HG03103 (cell line): ENCODE measurements around the gene SART1.
"Not testable (repeated sequence)": the region's sequence is repeated elsewhere in the genome, so short reads cannot be mapped to it uniquely, and the experiment has no call there.

ENCODE experiments used
- ATAC-seq: cut with Tn5 transposase; IDR thresholded peaks from one replicate; pipeline ENCODE4 v1.9.1; 2021; ENCODE audit warnings: low read depth; ENCODE audit not compliant: unreplicated experiment

SART1 gene

DNA sequence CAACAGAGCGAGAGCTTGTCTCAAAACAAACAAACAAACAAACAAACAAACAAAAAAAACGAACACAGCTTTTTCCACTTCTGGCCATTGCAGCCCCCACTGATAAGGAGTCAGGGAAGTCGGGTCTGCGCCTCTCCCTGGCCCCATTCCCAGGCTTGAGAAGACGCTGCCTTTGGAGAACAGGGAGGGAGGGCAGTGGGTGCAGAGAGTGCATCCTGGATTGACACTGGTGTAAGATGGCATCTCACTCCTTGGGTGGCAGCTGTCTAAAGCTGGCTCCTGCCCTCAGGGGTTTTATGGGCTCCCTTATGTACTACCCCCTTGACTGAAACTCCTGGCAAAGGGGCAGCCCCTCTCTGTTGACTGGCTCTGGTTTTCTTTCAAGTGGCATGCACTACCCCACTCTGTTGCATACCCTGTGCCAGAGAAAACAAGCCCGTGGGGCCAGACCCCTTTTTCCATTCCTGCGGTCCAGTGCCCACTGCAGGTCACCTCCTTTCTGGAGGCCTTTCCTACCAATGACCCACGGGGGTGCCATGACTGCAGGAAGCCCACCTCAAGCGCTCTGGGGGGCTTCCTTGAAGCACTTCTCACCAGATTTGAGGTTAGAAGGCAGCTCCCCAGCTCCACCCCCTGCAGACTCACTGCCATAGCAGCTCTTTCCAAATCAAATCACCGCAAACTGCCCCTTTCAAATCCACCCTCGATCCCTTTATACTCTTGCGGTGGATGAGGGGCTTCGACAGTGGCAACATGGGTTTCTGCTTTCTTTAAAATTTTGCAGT lies 29.6 kb upstream of the SART1 start:
- ATAC-seq: no peak

DNA sequence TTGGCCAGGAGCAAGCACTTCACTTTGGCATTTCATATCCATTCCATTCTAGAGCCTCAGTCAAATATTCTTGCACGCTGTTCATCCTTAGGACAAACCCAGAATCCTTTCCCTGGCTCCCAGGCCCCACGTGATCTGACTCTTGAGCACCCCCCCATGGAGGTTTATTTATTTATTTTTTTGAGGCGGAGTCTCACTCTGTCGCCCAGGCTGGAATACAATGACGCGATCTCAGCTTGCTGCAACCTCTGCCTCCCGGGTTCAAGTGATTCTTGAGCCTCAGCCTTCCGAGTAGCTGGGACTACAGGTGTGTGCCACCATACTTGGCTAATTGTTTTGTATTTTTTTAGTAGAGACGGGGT lies 29.0 kb upstream of the SART1 start:
- ATAC-seq: no peak

DNA sequence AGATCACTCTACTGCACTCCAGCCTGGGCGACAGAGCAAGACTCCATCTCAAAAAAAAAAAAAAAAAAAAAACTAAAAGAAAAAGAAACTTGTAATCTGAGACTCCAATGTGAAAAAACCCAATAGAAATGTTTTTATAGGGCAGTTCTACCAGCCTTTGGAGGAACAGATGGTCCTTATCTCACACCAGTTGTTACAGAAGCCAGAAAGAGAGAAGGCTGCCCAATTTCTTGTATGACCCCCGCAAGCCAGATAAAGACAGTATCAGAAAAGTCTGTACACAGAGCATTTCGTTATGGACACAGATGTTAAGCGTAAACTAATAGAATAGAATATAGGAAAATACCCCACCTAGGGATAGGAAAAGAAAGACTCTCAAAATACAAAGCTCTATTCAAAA lies 27.5 kb upstream of the SART1 start:
- ATAC-seq: no peak

DNA sequence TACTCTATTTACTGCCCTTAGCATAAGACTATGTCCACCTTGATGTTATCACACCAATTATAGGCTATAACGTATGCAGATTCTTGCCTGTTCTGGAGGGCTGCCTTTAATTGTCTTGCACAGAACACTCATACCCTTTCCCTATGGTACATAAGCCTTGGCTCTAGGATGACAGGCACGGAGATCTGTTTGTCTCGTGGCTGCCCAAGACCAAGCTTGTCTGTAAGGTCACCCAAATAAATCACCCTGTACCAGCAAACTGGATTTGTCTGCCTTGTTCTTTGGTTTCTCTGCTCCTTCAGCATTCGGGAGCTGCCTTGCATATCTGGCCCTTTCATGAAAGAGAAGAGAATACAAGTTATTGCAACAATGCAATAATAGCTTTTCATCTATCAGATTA lies 23.8 kb upstream of the SART1 start:
- no peak for ATAC-seq

DNA sequence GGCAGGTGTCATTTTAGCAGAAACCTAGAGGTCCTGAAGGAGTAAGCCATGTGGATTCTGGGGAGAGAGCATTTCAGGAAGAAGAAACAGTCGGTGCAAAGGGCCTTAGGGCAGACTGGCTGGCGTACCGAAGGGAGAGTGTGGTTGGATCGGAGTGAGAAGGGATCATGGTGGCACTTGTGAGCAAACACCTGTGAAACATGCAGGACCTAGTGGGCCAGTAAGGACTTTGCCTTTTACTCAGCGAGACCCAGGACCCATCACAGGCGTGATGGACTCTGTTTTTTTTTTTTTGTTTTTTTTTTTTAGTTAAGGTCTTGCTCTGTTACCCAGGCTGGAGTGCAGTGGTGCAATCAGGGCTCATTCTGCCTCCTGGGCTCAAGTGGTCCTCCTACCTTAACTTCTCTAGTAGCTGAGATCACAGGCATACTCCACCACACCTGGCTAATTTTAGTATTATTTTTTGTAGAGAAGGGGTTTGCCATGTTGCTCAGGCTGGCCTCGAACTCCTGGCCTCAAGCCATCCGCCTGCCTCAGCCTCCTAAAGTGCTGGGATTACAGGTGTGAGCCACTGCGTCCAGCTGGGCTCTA lies 19.7 kb upstream of the SART1 start:
- no peak for ATAC-seq

DNA sequence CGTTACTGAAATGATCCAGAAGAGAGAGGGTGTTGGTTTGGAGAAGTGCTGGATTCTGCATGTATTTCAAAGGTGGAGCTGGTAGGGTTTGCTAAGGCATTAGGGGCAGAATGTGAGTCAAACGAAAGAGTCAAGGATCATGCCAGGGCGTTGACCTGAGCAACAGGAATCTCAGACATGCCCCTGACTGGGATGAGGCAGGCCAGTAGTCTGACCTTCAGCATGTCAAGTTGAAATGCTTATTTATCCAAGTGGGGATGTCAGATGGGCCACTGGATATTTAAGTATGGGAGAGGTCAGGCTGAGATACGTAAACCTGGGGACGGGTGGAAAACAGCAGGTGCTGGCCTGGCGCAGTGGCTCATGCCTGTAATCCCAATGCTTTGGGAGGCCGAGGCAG lies 19.0 kb upstream of the SART1 start:
- ATAC-seq: no peak

DNA sequence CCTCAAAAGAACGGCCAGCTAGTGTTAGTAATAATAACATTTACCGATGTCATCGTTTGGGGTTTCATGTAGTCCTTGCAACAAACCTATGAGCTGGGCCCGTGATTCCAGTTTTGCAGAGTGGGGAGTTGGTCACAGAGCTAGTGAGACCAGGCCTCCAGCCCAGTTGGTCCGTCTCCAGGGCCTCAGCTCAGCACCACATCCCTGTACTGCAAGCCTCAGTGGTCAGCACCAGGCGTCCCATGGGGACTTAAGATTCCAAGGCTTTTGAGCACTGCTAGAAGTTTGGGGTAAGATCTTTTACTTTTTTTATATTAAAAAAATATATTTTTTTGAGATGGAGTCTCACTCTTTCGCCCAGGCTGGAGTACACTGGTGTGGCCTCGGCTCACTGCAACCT lies 17.3 kb upstream of the SART1 start:
- ATAC-seq: no peak

DNA sequence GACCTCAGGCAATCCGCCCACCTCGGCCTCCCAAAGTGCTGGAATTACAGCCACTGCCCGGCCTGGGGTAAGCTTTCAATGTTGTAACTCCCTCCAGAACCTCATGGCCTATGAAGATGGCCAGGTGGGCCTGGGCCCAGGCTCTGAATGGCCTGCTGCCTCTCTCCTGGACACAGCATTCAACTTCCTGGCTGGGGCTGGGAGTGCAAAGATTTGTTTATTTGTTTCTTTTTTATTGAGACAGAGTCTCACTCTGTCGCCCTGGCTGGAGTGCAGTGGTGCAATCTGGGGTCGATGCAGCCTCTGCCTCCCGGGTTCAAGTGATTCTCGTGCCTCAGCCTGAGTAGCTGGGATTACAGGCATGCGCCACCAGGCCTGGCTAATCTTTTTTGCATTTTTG lies 16.8 kb upstream of the SART1 start:
- no peak for ATAC-seq

DNA sequence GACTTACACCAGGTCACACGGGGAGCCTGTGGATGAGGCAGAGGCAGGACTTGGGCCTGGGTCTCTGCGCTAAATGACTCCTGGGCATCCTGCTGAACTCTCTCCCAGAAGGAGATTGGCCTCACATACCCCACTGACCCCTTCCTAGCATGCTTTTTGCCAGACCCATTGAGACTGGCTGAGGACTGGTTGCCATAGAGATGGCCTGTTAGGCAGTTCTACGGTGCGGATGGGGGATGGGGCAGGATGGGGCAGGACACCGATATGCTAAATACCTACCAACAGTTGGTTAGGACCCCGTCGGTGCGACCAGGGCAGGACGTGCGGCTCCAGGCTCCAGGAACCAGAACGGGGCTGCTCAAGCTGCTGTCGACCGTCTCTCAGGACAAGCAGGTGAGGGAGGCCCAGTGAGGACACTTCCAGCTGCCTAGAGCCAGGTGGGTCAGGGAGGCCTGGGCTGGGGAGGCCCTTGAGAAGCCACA lies 16.1 kb upstream of the SART1 start, which contains the start of gene TSGA10IP:
Gene TSGA10IP (plus strand): TSS at position 51 of the 482 bp plus-strand sequence. CDS start 196 bp downstream, at position 247.
- ATAC-seq: no peak

DNA sequence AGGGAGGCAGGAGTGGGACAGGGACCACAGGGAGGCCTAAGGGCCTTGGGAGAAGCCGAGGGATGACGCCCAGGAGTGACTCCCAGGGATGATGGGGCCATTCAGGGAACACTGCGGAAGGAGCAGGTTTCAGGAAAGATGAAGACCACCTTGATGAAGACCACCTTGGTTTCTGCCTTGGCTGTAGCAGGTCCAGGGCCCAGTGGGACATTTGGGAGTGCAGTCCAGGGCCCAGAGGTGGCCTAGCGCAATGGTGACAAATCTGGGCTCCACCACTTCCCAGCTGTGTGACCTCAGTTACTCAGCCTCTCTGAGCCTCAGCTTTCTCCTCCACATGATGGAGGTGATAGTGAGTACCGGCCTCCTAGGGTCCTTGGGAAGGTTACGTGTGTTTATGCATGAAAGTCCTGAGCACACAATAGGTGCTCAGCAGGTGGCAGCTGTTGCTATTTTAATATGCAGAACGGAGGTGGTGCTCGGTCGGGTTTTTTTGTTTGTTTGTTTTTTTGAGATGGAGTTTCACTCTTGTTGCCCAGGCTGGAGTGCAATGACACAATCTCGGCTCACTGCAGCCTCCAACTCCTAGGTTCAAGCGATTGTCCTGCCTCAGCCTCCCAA lies 15.5 kb upstream of the SART1 start:
- no peak for ATAC-seq

DNA sequence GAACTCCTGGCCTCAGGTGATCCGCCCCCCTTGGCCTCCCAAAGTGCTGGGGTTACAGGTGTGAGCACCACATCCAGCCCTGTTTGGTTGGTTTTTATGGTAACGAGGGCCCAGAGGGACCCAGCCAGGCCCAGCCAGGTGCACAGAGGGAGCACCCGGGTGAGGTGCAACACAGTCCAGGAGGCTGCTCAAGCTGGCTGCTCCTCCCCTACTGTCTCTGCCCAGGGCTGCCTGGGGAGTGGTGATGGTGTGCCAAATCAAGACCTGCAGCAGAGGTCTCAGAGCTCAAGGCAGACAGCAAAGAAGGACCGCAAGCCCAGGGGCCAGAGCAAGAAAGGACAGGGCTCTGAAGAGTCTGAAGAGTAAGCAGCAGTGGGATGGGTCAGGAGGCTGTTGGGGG lies 14.9 kb upstream of the SART1 start:
- no peak for ATAC-seq

DNA sequence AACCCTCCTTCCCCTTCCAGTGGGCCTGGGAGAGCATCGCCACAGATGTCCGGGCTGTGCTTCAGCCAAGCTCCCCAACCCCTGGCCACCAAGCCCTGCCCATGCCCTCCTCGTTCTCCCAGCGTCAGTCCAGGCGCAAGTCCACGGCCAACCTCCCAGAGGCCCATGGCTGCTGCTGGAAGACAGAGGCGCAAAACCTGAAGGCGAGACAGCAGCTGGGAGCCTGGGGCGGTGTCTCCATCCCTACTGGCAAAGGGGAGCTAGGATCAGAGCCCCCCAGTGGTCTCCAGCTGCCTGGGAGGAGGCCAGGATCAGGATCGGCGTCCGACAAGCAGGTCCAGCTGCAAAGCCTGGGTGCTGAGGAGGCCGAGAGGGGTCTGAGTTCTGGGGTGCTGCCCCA lies 14.4 kb upstream of the SART1 start:
- ATAC-seq: no peak

DNA sequence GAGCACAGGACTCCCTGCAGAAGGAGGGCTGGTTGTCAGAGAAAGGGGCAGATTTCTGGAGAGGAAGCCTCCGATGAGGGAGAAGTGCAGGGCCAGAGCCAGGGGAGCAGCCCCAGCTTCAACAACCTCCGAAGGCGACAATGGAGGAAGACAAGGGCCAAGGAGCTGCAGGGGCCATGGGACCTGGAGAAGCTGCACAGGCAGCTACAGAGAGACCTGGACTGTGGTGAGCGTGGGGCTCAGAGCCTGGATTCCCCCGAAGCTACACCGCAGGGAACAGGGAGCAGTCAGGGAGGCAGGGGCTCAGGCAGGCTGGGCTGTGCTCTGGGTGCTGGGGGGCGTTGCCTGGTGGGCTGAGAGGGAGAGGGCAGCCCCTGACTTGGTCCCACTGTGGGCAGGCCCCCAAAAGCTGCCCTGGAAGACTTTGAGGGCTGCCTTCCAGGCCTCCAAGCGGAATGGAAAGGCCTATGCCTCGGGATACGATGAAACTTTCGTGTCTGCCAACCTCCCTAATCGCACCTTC lies 13.9 kb upstream of the SART1 start:
- no peak for ATAC-seq

DNA sequence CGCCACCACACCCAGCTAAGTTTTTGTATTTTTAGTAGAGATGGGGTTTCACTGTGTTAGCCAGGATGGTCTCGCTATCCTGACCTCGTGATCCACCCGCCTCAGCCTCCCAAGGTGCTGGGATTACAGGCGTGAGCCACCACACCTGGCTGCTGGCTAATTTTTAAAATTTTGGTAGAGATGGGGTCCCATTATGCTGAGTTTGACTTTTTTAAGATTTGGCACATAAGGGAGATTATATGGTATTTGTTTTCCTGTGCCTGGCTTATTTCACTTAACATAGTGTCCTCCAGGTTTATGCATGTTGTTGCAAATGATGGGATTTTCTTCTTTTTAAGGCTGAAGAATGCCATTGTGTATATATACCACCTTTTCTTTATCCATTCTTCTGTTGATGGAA lies 10.8 kb upstream of the SART1 start:
- not testable (repeated sequence) for ATAC-seq

DNA sequence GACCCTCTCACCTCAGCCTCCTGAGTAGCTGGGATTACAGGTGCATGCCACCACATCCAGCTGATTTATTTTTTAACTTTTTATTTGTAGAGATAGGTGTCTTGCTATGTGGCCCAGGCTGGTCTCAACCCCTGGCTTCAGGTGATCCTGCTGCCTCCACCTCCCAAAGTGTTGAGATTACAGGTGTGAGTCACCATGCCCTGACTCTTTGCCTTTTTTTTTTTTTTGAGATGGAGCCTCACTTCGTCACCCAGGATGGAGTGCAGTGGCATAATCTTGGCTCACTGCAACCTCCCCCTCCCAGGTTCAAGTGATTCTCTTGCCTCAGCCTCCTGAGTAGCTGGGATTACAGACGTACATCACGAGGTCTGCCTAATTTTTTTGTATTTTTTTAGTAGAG lies 9.9 kb upstream of the SART1 start:
- not testable (repeated sequence) for ATAC-seq

DNA sequence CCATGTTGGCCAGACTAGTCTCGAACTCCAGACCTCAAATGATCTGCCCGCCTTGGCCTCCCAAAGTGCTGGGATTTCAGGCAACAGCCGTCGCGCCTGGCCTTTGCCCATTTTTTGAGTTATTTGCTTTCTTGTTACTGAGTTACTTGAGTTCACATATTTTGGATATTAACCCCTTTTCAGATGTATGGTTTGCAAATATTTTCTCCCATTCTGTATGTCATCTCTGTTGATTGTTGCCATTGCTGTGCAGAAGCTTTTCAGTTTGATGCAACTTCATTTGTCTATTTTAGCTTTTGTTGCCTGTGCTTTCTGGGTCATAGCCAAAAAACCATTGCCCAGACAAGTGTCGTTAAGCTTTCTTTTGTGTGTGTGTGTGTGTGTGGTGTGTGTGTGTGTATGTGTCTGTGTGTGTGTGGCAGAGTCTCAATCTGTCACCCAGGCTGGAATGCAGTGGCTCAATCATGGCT lies 9.4 kb upstream of the SART1 start:
- no peak for ATAC-seq

DNA sequence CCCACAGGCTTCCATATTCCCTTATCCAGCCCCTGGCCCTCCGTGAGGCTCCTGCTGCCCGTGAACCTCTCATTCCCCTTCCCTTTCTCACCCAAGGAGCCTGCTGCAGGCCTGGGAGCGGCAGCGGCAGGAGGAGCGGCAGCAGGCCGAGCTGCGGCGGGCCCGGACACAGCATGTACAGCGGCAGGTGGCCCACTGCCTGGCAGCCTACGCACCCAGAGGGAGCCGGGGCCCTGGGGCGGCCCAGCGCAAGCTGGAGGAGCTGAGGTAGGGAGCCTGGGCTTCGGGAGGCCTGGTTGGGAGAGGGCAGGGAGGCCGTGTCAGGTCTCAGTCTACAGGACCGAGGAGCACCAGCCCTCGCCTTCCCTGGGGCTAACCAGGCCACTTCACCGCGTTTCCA lies 8.1 kb upstream of the SART1 start:
- ATAC-seq: no peak

DNA sequence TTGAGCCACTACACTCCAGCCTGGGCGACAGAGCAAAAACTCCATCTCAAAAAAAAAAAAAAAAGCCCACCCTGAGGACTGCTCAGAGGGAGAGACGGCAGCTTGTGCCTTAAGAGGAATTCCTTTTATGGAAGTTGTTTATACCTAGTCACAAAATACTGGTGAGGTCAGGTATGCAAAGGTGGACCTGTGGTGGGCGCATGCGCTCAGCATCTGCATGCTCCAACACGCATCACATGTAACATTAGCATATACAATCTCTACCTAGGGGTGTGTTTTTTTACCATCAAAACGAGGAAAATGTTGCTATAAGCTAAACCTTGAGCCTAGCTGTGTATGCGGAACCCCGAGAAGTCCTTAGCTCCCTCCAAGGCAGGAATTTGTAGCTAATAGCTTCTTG lies 6.8 kb upstream of the SART1 start:
- ATAC-seq: no peak

DNA sequence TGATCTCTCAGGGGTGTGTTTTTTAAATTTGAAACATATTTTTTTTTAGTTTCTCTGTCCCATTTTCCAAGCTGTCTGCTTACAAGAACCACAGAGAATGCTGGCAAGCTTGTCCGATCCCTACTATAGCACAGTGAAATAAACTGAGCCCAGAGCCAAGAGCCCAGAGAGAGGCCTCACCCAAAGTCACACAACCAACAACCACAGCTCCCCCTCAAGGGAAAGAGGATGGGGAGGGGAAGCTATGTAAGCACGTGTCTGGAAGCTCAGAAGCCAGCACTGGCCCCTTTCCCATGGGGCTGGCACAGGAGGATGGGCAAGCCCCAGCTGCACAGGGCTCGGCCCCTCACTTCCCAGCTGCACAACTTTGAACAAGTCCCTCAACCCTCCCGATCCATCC lies 3.2 kb upstream of the SART1 start:
- no peak for ATAC-seq

DNA sequence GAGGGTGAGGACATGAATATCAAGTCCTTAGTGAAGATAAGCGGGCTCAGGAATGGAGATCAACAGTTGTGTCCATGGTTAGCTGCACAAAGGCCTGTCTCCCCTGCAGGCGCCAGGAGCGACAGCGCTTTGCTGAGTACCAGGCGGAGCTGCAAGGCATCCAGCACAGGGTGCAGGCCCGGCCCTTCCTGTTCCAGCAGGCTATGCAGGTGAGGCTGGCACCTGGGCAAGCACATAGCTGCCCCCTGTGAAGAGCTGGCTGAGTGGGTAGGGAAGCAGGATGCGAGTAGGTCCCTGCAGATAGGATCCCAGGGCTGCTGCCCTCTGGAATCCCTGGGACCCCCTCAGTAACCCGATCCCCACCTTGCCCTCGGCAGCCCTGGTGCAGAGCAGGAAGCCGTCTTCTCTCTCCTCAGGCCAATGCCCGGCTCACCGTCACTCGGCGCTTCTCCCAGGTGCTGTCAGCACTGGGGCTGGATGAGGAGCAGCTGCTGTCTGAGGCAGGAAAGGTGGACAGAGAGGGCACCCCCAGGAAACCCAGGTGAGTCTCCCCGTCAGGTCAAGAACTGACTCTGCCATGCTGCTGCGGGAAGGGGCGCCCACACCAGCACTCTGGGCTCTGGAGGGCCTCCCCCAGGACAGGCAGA lies 2.6 kb upstream of the SART1 start:
- no peak for ATAC-seq

DNA sequence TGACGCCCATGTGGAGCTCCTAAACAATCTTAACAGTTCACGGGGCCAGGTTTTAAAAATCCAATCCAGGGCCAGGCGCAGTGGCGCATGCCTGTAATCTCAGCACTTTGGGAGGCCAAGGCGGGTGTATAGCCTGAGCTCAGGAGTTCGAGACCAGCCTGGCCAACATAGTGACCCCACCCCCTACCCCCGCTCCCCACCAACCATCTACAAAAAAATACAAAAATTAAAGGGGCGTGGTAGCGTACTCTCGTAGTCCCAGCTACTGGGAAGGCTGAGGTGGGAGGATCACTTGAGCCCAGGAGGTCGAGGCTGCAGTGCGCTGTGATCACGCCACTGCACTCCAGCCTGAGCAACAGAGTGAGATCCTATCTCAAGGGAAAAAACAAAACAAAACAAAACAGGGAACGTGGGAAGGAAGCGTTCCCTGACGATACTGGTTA lies 689 bp upstream of the SART1 start:
- no peak for ATAC-seq
